ENCODE results near the gene NR3C2.

- no peak for TF ChIP-seq RAD21 (IDR thresholded peaks at IDR 0.05; ENCODE audit: low read length)
- TF ChIP-seq CTCF (IDR thresholded peaks at IDR 0.05): no peak
Measured at GRCh38 chr4:148469938-148470337, 27.7 kb upstream of the NR3C2 start.

Data from SK-N-SH (cell line).